A673 (cell line): Measurements from ENCODE around the gene BSPRY.

ENCODE experiments used
- EZH2 ChIP-seq: fragments of 200-600 bp; sonication (generic); IDR thresholded peaks from 2 replicates; pipeline ENCODE4 v1.6.1; 2017; ENCODE audit warnings: borderline replicate concordance, low read depth, mild to moderate bottlenecking, mixed read lengths, antibody characterized with exemption, low read length; ENCODE audit not compliant: poor library complexity, severe bottlenecking
- TF ChIP-seq, protein P1 (sequence below): fragments of 300-800, 200-600 bp; sonication (generic); conservative IDR thresholded peaks from 2 replicates; pipeline ENCODE4 v1.5.1; 2017; ENCODE audit warnings: low read depth, mild to moderate bottlenecking, antibody characterized with exemption, low read length, moderate library complexity, mixed read lengths

- TF ChIP-seq, protein P1, sequence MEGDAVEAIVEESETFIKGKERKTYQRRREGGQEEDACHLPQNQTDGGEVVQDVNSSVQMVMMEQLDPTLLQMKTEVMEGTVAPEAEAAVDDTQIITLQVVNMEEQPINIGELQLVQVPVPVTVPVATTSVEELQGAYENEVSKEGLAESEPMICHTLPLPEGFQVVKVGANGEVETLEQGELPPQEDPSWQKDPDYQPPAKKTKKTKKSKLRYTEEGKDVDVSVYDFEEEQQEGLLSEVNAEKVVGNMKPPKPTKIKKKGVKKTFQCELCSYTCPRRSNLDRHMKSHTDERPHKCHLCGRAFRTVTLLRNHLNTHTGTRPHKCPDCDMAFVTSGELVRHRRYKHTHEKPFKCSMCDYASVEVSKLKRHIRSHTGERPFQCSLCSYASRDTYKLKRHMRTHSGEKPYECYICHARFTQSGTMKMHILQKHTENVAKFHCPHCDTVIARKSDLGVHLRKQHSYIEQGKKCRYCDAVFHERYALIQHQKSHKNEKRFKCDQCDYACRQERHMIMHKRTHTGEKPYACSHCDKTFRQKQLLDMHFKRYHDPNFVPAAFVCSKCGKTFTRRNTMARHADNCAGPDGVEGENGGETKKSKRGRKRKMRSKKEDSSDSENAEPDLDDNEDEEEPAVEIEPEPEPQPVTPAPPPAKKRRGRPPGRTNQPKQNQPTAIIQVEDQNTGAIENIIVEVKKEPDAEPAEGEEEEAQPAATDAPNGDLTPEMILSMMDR: no peak
- TF ChIP-seq EZH2: no peak
Measured at GRCh38 chr9:113348437-113348836, 904 bp upstream of the BSPRY start.
